ENCODE measurements around the gene RNF146. TPM values are rescaled to one million over a fixed set of nuclear protein-coding genes. Genes with fewer than 3 reads are reported as not detected.
"Not testable (repeated sequence)": the region's sequence is repeated elsewhere in the genome, so short reads cannot be mapped to it uniquely, and the experiment has no call there.

RNF146 gene, protein sequence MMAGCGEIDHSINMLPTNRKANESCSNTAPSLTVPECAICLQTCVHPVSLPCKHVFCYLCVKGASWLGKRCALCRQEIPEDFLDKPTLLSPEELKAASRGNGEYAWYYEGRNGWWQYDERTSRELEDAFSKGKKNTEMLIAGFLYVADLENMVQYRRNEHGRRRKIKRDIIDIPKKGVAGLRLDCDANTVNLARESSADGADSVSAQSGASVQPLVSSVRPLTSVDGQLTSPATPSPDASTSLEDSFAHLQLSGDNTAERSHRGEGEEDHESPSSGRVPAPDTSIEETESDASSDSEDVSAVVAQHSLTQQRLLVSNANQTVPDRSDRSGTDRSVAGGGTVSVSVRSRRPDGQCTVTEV
- total RNA-seq (10 to 100 TPM; 36.4 to 39.9 TPM), polyA plus RNA-seq (10 to 100 TPM; 12.8 to 18.1 TPM)

GRCh38 chr6:127266178-127266891, at the start of gene RNF146:
RNF146 (plus strand) TSS chr6:127266864; CDS start chr6:127280339, 13,475 bp downstream.
- no peaks in the 10 kb centered on the region for H3K9me3 ChIP-seq (ENCODE audit: control insufficient read depth in 1 of 2, low read length in 2 of 2)
- peak within 1 kb of the TSS; percentile 89 to 100 (median 99) for H3K27ac Mint-ChIP-seq
- H3K27me3 Mint-ChIP-seq: peaks cover 0 to 2% of the 10 kb centered on the region in 2 donors
- H3K4me3 Mint-ChIP-seq: peak within 1 kb of the TSS; percentile 97 to 100 (median 100)
- H3K4me3 ChIP-seq (ENCODE audit: low read length in 2 of 2): peak within 1 kb of the TSS; percentile 71 to 94
- no peaks in the 10 kb centered on the region for H3K9me3 Mint-ChIP-seq
- peaks cover 23% of the 10 kb centered on the region for H3K4me1 ChIP-seq (ENCODE audit: insufficient read depth, low read length)
- ChIA-PET POLR2A (ENCODE audit: partially characterized antibody) (interaction anchor here (0.8 to 2.3 kb wide), 16 partner anchors 9 to 1965 kb away, joined by 3 to 16 read pairs (median 6); partner anchors contain the start of genes ECHDC1, HDDC2, NCOA7 and TRMT11), CTCF (ENCODE audit: partially characterized antibody) (interaction anchor here (0.6 to 2.5 kb wide), 33 partner anchors 9 to 1699 kb away, joined by 3 to 22 read pairs (median 5); partner anchors contain the start of genes ECHDC1 and TRMT11)
- H3K27me3 ChIP-seq (ENCODE audit: insufficient read depth, low read length): no peaks in the 10 kb centered on the region
- peaks cover 4 to 8% of the 10 kb centered on the region in 2 donors for H3K36me3 Mint-ChIP-seq
- intact Hi-C loops (cut with micrococcal nuclease): loop anchor here (1.0 to 5.0 kb wide), 7 partner anchors 36 to 1964 kb away; partner anchors contain the start of genes ECHDC1, HDDC2 and PTPRK
- peak within 1 kb of the TSS; percentile 94 for H3K27ac ChIP-seq (ENCODE audit: low read depth, low read length)
- DNase-seq: peak; percentile 76 to 83 (median 77)
- H3K4me1 Mint-ChIP-seq: peaks cover 25 to 42% (median 35%) of the 10 kb centered on the region in 4 donors
- H3K36me3 ChIP-seq (ENCODE audit: insufficient read depth, low read length): no peaks in the 10 kb centered on the region

DNA sequence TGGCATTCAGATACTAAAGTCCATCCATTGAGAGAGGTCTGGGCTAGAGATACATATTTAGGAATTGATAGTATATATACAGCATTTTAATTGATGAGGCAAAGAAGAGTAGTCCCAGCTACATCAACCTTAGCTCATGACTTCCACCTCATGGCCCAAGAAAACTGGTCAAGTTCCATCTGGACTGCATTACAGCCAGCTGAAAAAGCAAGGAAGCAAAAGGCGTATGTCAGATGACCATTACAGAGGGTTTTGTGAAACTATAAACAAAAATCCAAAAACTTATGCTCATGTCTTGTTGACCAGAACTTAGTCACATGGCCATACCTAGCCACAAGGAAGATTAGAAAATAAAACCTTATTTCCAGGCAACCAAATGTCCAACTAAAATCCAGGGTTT, 46.8 kb upstream of the RNF146 start:
- Mint-ChIP-seq H3K27ac (no peak overlapping the region), H3K4me1 (no peaks in the 10 kb centered on the region), H3K27me3 (peaks cover 1 to 21% of the 10 kb centered on the region in 2 donors), H3K4me3 (no peak overlapping the region), H3K9me3 (peaks cover 0 to 5% (median 0%) of the 10 kb centered on the region in 8 donors), H3K36me3 (no peaks in the 10 kb centered on the region)
- Histone ChIP-seq H3K4me3 (ENCODE audit: low read length in 2 of 2) (no peak overlapping the region), H3K36me3 (ENCODE audit: insufficient read depth, low read length) (no peaks in the 10 kb centered on the region), H3K9me3 (ENCODE audit: control insufficient read depth in 1 of 2, low read length in 2 of 2) (no peaks in the 10 kb centered on the region), H3K27me3 (ENCODE audit: insufficient read depth, low read length) (no peaks in the 10 kb centered on the region), H3K27ac (ENCODE audit: low read depth, low read length) (no peak overlapping the region), H3K4me1 (ENCODE audit: insufficient read depth, low read length) (no peaks in the 10 kb centered on the region)
- no peak for DNase-seq
- POLR2A ChIA-PET (ENCODE audit: partially characterized antibody): no interaction called here
- intact Hi-C loops (cut with micrococcal nuclease): no loop called here
- CTCF ChIA-PET (ENCODE audit: partially characterized antibody): no interaction called here

- no peaks in the 10 kb centered on the region for H3K36me3 ChIP-seq (ENCODE audit: insufficient read depth, low read length)
- no peak overlapping the region for H3K4me3 ChIP-seq (ENCODE audit: low read length in 2 of 2)
- POLR2A ChIA-PET (ENCODE audit: partially characterized antibody): no interaction called here
- intact Hi-C loops (cut with micrococcal nuclease): no loop called here
- Mint-ChIP-seq H3K9me3 (peaks cover 0 to 5% (median 0%) of the 10 kb centered on the region in 8 donors), H3K4me1 (no peaks in the 10 kb centered on the region), H3K4me3 (no peak overlapping the region), H3K27ac (no peak overlapping the region), H3K27me3 (peaks cover 1 to 23% of the 10 kb centered on the region in 2 donors), H3K36me3 (no peaks in the 10 kb centered on the region)
- H3K27ac ChIP-seq (ENCODE audit: low read depth, low read length): no peak overlapping the region
- no peaks in the 10 kb centered on the region for H3K4me1 ChIP-seq (ENCODE audit: insufficient read depth, low read length)
- DNase-seq: no peak
- CTCF ChIA-PET (ENCODE audit: partially characterized antibody): no interaction called here
- H3K9me3 ChIP-seq (ENCODE audit: control insufficient read depth in 1 of 2, low read length in 2 of 2): no peaks in the 10 kb centered on the region
- peaks cover 3% of the 10 kb centered on the region for H3K27me3 ChIP-seq (ENCODE audit: insufficient read depth, low read length)
Observed at GRCh38 chr6:127221201-127221600, 45.5 kb upstream of the RNF146 start.

DNA sequence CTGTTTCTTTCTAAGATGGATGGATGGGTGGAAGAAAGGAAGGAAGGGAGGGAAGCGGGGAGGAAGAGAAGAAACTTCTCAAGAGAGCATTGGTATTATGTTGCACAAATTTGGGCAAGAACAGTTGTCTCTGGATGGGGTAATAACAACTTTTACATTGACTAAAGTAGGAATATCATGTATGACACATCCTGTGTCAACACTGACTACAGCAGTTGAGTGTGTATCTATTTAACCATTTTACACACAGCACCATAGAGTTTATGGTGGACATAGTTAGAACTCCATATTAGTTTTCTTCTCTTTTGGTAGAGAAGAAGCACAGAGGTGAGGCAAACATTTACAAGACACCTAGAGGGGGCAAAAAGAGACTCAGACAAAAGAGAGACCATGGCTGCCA, 44.2 kb upstream of the RNF146 start:
- CTCF ChIA-PET (ENCODE audit: partially characterized antibody): no interaction called here
- no peak overlapping the region for H3K27ac ChIP-seq (ENCODE audit: low read depth, low read length)
- H3K4me1 ChIP-seq (ENCODE audit: insufficient read depth, low read length): no peaks in the 10 kb centered on the region
- H3K36me3 ChIP-seq (ENCODE audit: insufficient read depth, low read length): no peaks in the 10 kb centered on the region
- H3K9me3 Mint-ChIP-seq: peaks cover 0 to 5% (median 0%) of the 10 kb centered on the region in 8 donors
- H3K4me1 Mint-ChIP-seq: no peaks in the 10 kb centered on the region
- peaks cover 3% of the 10 kb centered on the region for H3K27me3 ChIP-seq (ENCODE audit: insufficient read depth, low read length)
- H3K4me3 Mint-ChIP-seq: no peak overlapping the region
- H3K4me3 ChIP-seq (ENCODE audit: low read length in 2 of 2): no peak overlapping the region
- POLR2A ChIA-PET (ENCODE audit: partially characterized antibody): no interaction called here
- no peaks in the 10 kb centered on the region for H3K9me3 ChIP-seq (ENCODE audit: control insufficient read depth in 1 of 2, low read length in 2 of 2)
- DNase-seq: no peak
- no peak overlapping the region for H3K27ac Mint-ChIP-seq
- intact Hi-C loops (cut with micrococcal nuclease): no loop called here
- H3K36me3 Mint-ChIP-seq: no peaks in the 10 kb centered on the region
- peaks cover 1 to 24% of the 10 kb centered on the region in 2 donors for H3K27me3 Mint-ChIP-seq

- H3K36me3 Mint-ChIP-seq: no peaks in the 10 kb centered on the region
- H3K4me3 Mint-ChIP-seq: no peak overlapping the region
- H3K4me1 ChIP-seq (ENCODE audit: insufficient read depth, low read length): no peaks in the 10 kb centered on the region
- no peak overlapping the region for H3K27ac ChIP-seq (ENCODE audit: low read depth, low read length)
- no peaks in the 10 kb centered on the region for H3K4me1 Mint-ChIP-seq
- POLR2A ChIA-PET (ENCODE audit: partially characterized antibody): no interaction called here
- peaks cover 16 to 24% of the 10 kb centered on the region in 2 donors for H3K27me3 Mint-ChIP-seq
- H3K9me3 ChIP-seq (ENCODE audit: control insufficient read depth in 1 of 2, low read length in 2 of 2): no peaks in the 10 kb centered on the region
- intact Hi-C loops (cut with micrococcal nuclease): no loop called here
- peaks cover 3% of the 10 kb centered on the region for H3K27me3 ChIP-seq (ENCODE audit: insufficient read depth, low read length)
- CTCF ChIA-PET (ENCODE audit: partially characterized antibody): no interaction called here
- no peak overlapping the region for H3K27ac Mint-ChIP-seq
- no peaks in the 10 kb centered on the region for H3K36me3 ChIP-seq (ENCODE audit: insufficient read depth, low read length)
- peaks cover 2 to 9% (median 6%) of the 10 kb centered on the region in 8 donors for H3K9me3 Mint-ChIP-seq
- no peak for DNase-seq
- H3K4me3 ChIP-seq (ENCODE audit: low read length in 2 of 2): no peak overlapping the region
Observed at GRCh38 chr6:127225497-127225896, 41.2 kb upstream of the RNF146 start.

DNA sequence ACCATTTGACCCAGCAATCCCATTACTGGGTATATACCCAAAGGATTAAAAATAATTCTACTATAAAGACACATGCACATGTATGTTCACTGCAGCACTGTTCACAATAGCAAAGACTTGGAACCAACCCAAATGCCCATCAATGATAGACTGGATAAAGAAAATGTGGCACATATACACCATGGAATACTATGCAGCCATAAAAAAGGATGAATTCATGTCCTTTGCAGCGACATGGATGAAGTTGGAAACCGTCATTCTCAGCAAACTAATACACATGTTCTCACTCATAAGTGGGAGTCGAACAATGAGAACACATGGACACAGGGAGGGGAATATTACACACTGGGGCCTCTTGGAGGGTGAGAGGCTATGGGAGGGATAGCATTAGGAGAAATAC, 32.8 kb upstream of the RNF146 start:
- H3K4me1 Mint-ChIP-seq; H3K4me3 ChIP-seq (ENCODE audit: low read length in 2 of 2); H3K27ac Mint-ChIP-seq; intact Hi-C loops (cut with micrococcal nuclease); DNase-seq; H3K4me3 Mint-ChIP-seq; H3K4me1 ChIP-seq (ENCODE audit: insufficient read depth, low read length); H3K27me3 ChIP-seq (ENCODE audit: insufficient read depth, low read length); H3K36me3 Mint-ChIP-seq; H3K9me3 ChIP-seq (ENCODE audit: control insufficient read depth in 1 of 2, low read length in 2 of 2); CTCF ChIA-PET (ENCODE audit: partially characterized antibody); H3K27ac ChIP-seq (ENCODE audit: low read depth, low read length); H3K36me3 ChIP-seq (ENCODE audit: insufficient read depth, low read length): not testable (repeated sequence)
- H3K27me3 Mint-ChIP-seq: peaks cover 10 to 12% of the 10 kb centered on the region in 2 donors
- H3K9me3 Mint-ChIP-seq: peaks cover 2 to 38% (median 22%) of the 10 kb centered on the region in 8 donors
- POLR2A ChIA-PET (ENCODE audit: partially characterized antibody): interaction anchor here (0.6 kb wide), 1 partner anchor 9 kb away, joined by 3 read pairs; no protein-coding TSS in a partner anchor

- no peak overlapping the region for H3K4me3 Mint-ChIP-seq
- ChIA-PET CTCF (ENCODE audit: partially characterized antibody) (no interaction called here), POLR2A (ENCODE audit: partially characterized antibody) (no interaction called here)
- no peaks in the 10 kb centered on the region for H3K9me3 ChIP-seq (ENCODE audit: control insufficient read depth in 1 of 2, low read length in 2 of 2)
- no peaks in the 10 kb centered on the region for H3K4me1 ChIP-seq (ENCODE audit: insufficient read depth, low read length)
- H3K4me3 ChIP-seq (ENCODE audit: low read length in 2 of 2): no peak overlapping the region
- peaks cover 13 to 14% of the 10 kb centered on the region in 2 donors for H3K27me3 Mint-ChIP-seq
- H3K27ac Mint-ChIP-seq: no peak overlapping the region
- H3K27me3 ChIP-seq (ENCODE audit: insufficient read depth, low read length): no peaks in the 10 kb centered on the region
- intact Hi-C loops (cut with micrococcal nuclease): no loop called here
- H3K36me3 Mint-ChIP-seq: no peaks in the 10 kb centered on the region
- H3K4me1 Mint-ChIP-seq: no peaks in the 10 kb centered on the region
- no peaks in the 10 kb centered on the region for H3K36me3 ChIP-seq (ENCODE audit: insufficient read depth, low read length)
- no peak overlapping the region for H3K27ac ChIP-seq (ENCODE audit: low read depth, low read length)
- DNase-seq: no peak
- H3K9me3 Mint-ChIP-seq: peaks cover 0 to 2% (median 0%) of the 10 kb centered on the region in 8 donors
Observed at GRCh38 chr6:127243501-127243900, 23.2 kb upstream of the RNF146 start.
